GM18870 (cell line): ENCODE data around the gene INSIG1.

Experiments used
- ATAC-seq: cut with Tn5 transposase; IDR thresholded peaks from one replicate; pipeline ENCODE4 v1.9.1; 2021; ENCODE audit warnings: moderate library complexity; ENCODE audit not compliant: unreplicated experiment

INSIG1 gene

DNA sequence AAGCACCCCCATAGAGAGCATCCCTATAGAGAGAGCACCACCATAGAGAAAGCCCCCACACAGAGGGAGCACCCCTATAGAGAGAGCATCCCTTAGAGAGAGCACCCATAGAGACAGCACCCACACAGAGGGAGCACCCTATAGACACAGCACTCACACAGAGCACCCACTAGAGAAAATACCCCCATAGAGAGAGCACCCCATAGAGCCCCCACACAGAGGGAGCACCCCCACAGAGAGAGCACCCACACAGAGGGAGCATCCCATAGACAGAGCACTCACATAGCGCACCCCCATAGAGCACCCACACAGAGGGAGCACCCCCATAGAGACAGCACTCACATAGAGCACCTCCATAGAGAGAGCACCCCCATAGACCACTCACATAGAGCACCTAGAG lies 48.6 kb downstream of the INSIG1 start:
- ATAC-seq, result no peak

DNA sequence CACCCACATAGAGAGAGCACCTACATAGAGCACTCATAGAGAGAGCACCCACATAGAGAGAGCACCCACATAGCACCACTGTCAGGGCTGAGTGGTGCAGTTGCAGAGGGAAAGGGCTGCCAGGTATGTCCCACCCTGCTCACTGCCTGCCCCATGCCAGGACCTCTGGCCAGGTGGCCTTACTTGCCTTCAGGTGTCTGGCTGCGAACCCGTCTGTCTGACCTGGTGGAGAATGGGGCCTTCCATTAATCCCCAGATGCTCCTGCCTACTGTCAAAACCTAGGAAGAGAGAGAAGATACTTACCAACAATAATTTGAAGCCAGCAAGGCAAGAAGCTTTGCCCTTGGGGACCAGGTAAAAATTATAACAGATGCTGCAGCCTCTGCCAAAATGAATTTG lies 51.1 kb downstream of the INSIG1 start:
- ATAC-seq, result no peak

DNA sequence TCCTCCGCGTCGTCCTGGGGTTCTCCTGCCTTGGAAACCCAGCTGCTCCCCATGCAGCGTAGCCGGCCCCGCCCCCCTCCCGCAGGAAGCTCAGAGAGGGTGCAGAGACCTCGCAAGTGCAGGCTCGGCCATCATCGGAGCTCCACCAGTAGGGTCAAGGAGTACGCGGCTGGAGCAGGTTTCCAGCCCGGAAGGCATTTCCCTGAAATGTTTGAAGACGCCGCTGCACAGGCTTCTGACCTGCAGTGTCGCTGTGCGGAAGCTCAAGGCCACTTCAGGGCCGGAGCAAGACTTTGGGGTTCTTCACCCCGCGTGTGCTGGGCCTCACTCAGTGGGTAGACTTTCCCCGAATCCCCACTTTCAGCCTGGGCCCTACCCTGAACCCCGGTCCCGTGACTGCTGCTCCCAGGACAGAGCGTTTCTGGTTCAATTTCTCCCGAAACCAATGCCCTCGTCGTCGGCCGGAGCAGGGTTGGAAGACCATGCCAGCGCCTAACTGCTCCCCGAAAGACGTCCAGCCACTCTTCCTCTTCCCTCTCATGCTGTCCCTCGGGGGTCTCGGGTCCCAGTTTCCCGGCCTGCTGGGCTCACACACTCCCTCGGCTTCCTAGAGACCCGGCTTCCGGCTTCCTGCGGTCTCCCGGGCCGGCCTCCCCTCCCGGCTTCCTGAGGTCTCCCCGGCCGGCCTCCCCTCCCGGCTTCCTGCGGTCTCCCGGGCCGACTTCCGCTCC lies 52.1 kb downstream of the INSIG1 start:
- ATAC-seq, result no peak

DNA sequence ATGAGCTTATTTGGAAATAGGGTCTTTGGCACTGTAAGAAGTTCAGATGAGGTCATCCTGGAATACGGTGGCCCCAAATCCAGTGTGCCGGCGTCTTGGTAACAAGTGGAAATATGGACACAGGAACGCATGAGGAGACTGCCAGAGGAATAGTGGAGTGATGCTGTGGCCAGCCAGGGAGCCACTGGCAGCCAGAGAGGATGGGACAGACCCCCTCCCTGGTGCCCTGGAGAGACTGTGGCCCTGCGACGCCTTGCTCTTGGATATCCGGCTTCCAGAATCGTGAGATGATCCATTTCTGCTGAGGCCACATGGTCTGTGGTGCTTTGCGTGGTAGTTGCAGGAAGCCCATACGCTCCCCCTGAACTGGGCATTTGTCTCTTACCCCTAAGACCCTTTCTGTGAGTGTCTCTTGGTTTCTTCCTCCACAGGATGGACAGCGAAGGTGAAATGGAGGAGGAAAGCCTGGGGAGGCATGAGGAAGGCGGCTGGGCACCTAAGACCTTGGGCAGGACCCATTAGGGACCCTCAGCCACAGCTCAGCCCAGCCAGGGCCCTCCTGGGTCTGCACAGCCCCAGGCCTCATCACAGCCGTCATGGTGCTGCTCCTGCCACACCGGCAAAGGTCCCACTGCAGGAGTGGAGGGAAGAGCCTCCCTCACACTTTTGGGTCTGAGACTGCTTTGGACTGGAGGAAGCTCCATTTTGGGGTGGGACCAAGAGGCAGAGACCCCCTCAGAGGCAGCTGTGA lies 53.6 kb downstream of the INSIG1 start:
- no peak for ATAC-seq

DNA sequence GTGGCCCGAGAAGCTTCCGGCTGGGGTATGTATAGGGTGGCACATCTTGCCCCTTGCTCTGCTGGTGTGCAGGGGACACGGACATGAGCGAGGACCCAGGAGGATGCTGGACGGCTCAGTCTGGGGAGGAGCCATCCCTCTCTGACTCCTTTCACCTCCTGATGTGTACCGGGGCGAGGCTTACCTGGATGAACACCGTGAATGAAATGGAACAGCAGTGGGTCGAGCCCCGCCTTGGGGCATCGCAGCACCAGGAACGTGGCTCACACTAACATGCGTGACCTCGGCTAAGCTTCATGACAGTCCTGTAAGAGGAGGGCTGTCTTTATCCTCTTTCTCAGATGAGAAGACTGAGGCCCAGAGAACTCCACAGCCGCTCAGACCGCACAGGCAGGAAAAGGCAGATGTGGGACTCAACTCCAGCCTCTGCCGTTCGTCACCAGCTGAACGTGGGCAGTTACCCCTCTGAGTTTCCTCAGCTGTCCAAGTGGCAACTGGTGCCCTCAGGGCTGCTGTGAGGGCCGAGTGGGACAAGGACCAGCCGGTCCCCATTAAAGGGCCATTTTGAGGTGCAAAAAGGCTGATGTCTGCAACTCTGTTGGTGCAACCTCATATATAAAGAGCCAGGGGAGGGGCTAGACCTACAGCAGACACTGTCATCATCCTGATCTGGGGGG lies 54.5 kb downstream of the INSIG1 start:
- no peak for ATAC-seq

DNA sequence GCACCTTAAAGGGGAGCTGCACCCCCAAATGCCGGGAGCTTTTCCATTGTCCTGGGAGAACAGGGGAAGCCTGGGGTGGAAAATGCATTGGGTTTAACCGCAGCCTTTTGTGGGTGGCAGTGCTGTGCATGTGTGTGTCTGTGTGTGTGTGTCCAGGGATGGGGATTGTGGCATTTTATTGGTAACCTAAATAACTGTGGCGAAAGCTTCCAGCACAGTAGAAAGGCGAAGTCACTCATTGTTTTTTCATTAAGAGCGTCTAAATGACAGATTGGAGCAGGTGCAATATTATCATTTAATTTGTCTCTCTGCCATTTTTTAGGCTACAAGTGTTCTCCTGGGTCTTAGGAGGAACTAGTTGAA lies 55.1 kb downstream of the INSIG1 start:
- ATAC-seq, result no peak

DNA sequence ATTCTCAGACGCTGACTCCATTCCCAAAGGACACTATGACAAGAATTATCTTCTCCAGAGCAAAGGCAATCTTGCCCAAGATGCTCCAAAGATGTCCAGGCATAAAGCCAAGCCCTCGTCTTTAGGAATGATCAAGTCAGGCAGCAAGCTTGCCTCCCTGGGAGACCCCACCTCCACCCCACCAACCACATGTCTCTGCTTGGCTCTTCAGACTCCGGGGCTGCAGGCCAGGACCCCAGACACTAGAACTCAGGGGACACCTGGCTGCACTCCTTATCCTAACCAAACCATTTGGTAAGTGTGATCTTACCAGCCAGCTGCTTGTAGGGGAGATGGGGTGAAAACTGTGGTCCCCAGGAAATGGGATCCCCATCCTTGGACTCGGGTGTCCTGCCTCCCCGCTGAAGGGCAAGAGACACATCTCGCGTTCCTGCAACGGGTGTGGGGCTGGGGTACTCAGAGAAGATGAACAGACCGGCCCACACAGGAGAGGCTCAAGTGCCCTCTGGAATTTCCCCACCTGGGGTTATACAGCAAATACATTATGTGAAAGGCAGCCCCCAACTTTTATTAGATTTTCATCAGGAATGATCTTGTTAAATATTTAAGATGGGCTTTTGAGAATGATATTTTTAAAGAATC lies 55.7 kb downstream of the INSIG1 start:
- ATAC-seq, result no peak

DNA sequence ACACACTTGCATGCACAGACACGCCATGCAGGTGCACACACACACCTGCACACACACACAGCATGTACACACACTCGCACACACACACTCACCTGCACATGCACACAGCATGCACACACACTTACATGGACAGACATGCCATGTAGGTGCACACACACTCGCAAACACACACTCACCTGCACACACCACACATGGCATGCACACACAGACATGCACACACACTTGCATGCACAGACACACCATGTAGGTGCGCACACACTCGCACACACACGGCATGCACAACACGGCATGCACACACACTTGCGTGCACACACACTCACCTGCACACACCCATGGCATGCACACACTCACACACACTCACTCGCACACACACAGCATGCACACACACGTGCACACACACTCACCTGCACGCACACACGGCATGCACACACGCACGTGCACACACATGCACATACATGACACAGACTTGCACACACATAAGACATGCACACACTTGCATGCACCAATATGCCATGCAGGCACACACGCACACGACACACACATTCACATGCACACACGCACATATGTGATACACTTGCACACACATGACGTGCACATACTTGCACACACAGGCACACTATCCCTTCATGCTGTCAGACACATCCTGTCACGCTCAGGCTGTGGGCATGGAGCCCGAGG lies 56.8 kb downstream of the INSIG1 start:
- ATAC-seq, result no peak

DNA sequence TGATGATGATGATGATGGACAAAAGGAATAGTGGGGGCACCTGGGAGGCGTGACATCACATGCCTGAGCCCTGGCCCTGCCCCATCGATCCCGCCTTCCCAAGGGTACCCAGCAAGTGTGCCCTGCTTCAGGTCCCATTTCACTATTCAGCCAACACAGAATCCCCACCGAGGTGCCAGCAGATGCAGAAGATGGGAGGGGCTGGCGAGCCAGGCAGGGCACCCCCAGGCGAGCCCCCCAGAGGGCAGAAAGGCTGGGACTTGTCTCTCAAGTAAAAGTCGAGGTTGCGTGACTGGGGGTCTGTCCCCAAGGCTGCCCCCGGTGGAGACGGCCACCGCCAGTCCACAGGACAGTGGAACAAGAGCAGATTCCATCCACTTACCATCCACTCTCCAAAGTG lies 57.5 kb downstream of the INSIG1 start:
- ATAC-seq, result no peak

DNA sequence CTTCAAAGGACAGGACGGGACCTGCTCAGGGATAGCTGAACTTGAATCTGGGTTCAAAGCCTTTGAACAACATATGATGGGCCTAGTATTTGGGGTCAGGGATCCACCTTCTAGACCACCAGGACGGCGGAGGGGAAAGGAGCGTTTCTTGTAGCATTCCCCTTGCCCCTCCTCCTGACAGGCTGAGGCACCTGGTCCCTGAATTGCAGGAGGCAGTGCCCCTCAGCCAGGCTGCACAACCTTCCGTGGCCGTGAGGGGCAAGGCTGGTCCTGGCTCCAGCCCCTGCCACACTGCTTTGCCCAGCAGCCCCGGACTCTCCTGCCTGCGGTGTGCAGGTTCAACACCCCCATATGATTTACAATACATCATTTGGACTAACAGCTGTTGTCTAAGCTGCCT lies 58.1 kb downstream of the INSIG1 start:
- ATAC-seq, result no peak

DNA sequence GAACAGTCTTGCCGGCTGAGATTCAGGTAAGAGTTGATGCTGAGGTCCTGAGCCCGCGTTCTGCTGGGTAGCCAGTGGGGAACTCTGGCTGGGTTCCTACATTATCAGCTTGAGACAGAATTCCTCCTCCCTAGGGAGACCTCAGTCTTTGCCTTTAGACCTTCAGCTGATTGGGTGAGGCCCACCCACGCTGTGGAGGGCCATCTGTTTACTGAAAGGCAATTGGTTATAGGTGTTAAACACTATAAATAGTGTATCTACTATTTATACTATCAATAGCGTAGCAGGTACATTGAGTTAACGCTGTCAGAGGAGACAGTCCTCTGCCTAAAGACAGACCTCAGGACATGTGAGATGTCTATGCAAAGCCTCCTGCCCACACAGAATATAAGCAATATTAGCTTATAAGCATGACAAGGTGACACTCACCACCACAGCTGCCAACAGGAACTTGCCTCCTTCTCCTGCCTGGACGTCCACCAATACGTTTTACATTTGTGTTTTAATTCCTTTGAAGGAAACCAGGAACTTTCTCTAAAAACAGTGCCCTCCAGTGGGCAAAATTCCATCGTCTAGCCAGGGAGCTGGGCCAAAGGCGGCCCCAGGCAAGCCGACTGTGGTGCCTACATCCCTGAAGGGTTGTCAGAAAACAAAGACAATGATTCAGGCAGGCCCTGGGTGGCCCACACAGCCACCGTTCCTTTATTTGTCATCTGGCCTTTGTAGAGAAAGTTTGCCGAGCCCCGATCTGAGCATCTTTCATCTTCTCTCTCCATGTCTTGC lies 58.8 kb downstream of the INSIG1 start:
- no peak for ATAC-seq

DNA sequence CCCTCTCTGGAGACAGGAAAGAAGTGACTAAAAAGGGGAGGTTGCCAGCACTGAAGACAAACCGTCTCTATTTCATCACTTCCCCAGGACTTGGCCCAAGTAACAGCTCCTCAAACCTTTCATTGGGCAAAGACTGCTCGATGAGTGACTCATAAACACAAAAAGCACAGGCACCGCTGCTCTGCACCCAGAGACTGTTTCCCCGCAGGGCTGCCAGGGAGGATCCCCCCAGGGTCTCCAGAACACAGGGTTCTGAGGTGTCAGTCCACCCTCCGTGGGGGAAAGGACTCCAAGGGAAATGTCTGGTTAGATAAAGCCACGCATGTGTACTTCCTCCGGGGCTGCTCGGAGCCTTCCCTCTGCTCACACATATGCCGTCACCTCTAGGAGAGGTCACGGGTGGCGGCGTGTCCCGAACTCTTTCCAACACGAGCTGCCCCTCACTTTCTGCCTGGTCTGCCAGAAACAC lies 59.9 kb downstream of the INSIG1 start:
- ATAC-seq, result no peak

DNA sequence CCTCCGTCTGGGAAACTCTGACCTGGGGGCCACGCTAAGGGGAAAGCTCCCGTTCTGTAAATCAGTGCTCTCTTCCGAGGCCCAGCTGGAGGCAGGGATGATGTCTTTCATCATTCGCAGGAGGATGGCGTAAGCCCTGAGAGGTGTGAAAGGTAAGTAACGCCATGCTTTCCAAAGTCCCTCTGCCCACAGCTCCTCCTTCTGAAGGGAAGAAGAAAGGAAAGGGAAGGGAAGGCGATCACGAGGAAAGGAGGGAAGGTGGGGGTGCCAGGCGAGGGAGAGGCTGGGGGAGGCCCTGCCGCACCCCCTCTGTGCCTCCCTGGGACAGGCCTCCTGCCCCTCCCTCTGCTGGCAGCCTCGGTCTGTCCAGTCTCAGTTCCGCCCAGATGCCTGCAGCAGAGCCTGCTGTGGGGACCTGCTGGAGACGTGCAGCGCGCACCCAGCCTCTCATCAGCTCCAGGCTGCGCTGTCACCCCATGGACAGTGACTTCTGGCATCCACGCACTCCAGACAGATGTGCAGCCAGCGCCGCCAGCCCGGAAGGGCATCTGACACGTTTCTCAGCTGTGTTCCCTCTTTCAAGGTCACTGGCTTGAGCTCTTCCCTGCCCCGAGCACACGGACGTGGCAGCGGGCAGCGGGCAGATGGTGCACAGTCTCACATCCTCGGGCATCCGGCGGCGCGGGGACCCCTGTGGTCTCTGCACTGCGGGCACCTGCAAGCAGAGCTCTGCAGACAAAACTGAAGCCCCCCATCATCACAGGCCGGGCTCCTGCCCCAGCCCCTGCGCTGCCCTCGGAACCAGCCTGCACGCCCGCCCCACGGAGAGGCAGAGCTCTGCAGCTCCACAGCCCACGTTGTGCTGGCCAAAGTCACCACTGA lies 60.6 kb downstream of the INSIG1 start:
- no peak for ATAC-seq

DNA sequence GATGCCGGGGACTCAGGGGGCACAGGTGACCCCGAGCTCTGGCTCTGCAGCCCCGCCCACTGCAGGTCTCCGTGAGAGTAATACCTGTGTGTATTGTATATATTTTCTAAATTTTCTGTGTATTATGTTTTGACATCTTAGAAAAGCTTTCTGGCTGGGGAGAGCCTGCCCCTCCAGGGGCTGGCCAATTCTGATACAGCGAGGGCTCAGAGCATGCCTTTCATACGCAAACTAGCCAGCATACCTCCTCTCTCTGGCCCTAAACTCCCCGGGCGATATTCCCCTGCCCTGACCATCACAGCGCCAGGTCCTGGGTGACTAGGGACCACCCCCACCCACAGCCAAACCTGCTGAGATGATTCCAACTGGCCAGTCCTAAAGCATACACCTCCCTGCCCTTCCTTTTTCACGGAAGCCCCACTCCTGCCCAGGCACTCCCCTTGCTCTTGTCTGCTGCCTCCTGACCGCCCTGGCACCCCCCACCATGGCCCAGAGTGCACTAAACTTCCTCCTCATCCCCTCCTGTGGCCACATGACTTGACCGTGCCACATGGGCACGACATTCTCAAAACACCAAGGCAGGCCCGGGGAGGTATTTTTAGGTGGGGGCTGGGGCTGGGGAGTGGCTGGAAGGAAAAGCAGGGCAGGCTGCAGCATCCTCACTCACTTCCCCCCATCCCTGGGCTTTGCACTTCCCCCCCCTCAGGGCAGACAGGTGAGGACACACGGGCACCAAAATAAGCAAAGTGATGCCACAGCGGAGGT lies 61.5 kb downstream of the INSIG1 start:
- no peak for ATAC-seq
